Stomach (tissue), 4 donors: Measurements from ENCODE around the gene ABRAXAS1.

ENCODE experiments used
- CTCF ChIP-seq, 7 experiments: fragments of 450-650 bp in 4 of 7; fragments of 200-600 bp in 3 of 7; sonication (generic) in 3 of 7; IDR thresholded peaks; one replicate each; pipeline ENCODE4 v1.5.1; 2016 to 2019; ENCODE audit warnings: antibody characterized with exemption in 7 of 7, control low read depth in 2 of 7, mild to moderate bottlenecking in 1 of 7
- POLR2A ChIP-seq, 4 donors: fragments of 450-650 bp; IDR thresholded peaks; one replicate each; pipeline ENCODE4 v1.6.1; 2016; ENCODE audit warnings: antibody characterized with exemption in 4 of 4, control low read depth in 2 of 4, mild to moderate bottlenecking in 1 of 4, moderate library complexity in 1 of 4
- POLR2AphosphoS5 ChIP-seq, 3 donors: sonication (generic); formaldehyde crosslinking; IDR thresholded peaks; one replicate each; pipeline ENCODE4 v1.6.1; 2016; ENCODE audit warnings: antibody characterized with exemption in 3 of 3

- TF ChIP-seq POLR2AphosphoS5 (IDR thresholded peaks at IDR 0.05) (no peak), POLR2A (IDR thresholded peaks at IDR 0.05) (no peak), CTCF (IDR thresholded peaks at IDR 0.05) (no peak)
These were observed 11.5 kb downstream of the ABRAXAS1 start for GRCh38 chr4:83473423-83473822.
